Measurements from ENCODE around the gene LARP4. TPM values are rescaled to one million over a fixed set of nuclear protein-coding genes. Genes with fewer than 3 reads are reported as not detected.

The LARP4 gene
- total RNA-seq, 1 donor = 37.6 TPM

DNA sequence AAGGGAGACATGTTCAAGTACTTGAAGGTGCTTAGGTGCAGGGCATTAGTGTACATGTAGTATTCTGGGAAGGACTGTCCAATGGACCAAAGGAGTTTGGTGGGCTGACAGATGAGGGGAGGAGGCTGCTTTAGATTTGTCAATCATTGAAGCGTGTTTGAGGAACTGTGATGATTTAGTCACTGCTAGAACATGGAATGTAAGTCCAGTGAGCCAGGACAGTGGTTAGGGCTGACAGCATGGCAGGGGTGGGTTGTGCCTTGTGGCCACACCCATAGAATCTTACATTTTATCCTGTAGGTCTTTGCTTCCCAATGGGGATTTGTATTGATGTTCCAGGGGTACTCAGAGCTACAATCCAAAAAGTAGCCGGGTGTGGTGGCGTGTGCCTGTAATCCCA is 128.7 kb downstream of the LARP4 start:
- Histone ChIP-seq H4K20me1 (ENCODE audit: insufficient read depth, low read length) (peaks cover 6% of the 10 kb centered on the region), H3K4me2 (ENCODE audit: insufficient read depth, low read length) (no peak overlapping the region), H3K4me1 (ENCODE audit: insufficient read depth, low read length) (peaks cover 17% of the 10 kb centered on the region), H3K9me3 (ENCODE audit: low read depth, low read length) (no peaks in the 10 kb centered on the region), H3K79me2 (ENCODE audit: insufficient read depth, low read length) (peaks cover 51% of the 10 kb centered on the region), H2AFZ (ENCODE audit: low read length) (no peak overlapping the region), H3K36me3 (ENCODE audit: insufficient read depth, low read length) (no peaks in the 10 kb centered on the region), H3K27ac (ENCODE audit: low read depth, low read length) (no peak overlapping the region), H3K27me3 (ENCODE audit: insufficient read depth, low read length) (no peaks in the 10 kb centered on the region), H3K4me3 (ENCODE audit: insufficient read depth, low read length) (no peak overlapping the region)
- DNase-seq (ENCODE audit: insufficient read length, low spot score, missing footprints) = no peak
- TF ChIP-seq, protein P1, sequence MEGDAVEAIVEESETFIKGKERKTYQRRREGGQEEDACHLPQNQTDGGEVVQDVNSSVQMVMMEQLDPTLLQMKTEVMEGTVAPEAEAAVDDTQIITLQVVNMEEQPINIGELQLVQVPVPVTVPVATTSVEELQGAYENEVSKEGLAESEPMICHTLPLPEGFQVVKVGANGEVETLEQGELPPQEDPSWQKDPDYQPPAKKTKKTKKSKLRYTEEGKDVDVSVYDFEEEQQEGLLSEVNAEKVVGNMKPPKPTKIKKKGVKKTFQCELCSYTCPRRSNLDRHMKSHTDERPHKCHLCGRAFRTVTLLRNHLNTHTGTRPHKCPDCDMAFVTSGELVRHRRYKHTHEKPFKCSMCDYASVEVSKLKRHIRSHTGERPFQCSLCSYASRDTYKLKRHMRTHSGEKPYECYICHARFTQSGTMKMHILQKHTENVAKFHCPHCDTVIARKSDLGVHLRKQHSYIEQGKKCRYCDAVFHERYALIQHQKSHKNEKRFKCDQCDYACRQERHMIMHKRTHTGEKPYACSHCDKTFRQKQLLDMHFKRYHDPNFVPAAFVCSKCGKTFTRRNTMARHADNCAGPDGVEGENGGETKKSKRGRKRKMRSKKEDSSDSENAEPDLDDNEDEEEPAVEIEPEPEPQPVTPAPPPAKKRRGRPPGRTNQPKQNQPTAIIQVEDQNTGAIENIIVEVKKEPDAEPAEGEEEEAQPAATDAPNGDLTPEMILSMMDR (IDR thresholded peaks at IDR 0.05; ENCODE audit: extremely low read depth, low read depth, low read length) = no peak

Other genes starting within 250 kb of the LARP4 start
- gene CERS5, start 233.5 kb upstream of the LARP4 start, total RNA-seq = 30.9 and 33.7 TPM in 2 replicates
- 433 and 436 TPM in 2 replicates for gene LIMA1, start 117.4 kb upstream of the LARP4 start, total RNA-seq
- not detected in 2 replicates for gene FAM186A, start 4.3 kb upstream of the LARP4 start, total RNA-seq
- 28.2 and 29.8 TPM in 2 replicates for gene DIP2B, start 104.1 kb downstream of the LARP4 start, total RNA-seq

Measured in osteoblast (primary cell).